HUES6 (cell line): ENCODE measurements around the gene EEFSEC.

Experiments used
- H3K27ac ChIP-seq: 2 replicates; pipeline ENCODE4 v1.7.0; 2013; ENCODE audit warnings: low read depth, mild to moderate bottlenecking, low read length, inconsistent platforms
- H3K27me3 ChIP-seq: 2 replicates; pipeline ENCODE4 v1.6.1; 2013; ENCODE audit warnings: low read length; ENCODE audit not compliant: control insufficient read depth, insufficient read depth
- H3K36me3 ChIP-seq: 2 replicates; pipeline ENCODE4 v1.6.1; 2013; ENCODE audit warnings: low read length; ENCODE audit not compliant: control insufficient read depth, insufficient read depth
- H3K4me1 ChIP-seq: 2 replicates; pipeline ENCODE4 v1.6.1; 2013; ENCODE audit warnings: low read length; ENCODE audit not compliant: control insufficient read depth, insufficient read depth
- H3K4me3 ChIP-seq: 2 replicates; pipeline ENCODE4 v1.5.1; 2013; ENCODE audit warnings: low read depth, low read length
- H3K9ac ChIP-seq: one replicate; pipeline ENCODE4 v1.6.1; 2013; ENCODE audit warnings: mild to moderate bottlenecking, low read length
- H3K9me3 ChIP-seq: 2 replicates; pipeline ENCODE4 v1.6.1; 2013; ENCODE audit warnings: low read depth, low read length; ENCODE audit not compliant: control insufficient read depth, insufficient read depth

The EEFSEC gene

DNA sequence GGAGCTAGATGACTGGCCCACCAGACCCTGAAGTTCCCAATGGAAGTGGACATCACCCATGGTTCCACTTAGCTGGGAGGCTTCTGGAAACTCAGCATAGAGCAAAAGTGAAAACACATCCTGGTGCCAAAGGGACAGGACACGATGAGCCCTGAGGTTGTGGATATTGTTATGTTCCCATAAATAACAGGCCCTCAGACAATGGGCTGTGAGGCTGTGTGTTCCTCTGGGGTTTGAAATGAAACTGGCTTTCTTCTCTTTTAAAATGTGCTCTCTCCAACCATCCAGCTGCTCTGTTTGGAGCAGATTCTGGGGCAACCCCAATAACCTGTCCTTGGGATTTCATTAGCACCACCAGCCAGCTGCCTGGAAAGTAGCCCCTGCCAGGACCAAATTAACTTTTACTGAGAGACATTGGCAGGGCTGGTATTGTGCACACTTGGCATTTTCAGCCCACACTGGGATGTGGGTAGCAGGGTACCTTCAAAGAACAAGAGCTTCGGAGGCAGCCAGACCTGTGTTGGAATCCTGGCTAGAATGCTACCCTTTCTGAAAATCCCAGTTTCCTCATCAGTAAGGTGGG, 215.9 kb downstream of the EEFSEC start:
- no peaks in the 10 kb centered on the region for H3K9me3 ChIP-seq
- H3K36me3 ChIP-seq, result no peaks in the 10 kb centered on the region
- no peak overlapping the region for H3K4me3 ChIP-seq
- peaks cover 16% of the 10 kb centered on the region for H3K4me1 ChIP-seq
- no peaks in the 10 kb centered on the region for H3K27me3 ChIP-seq
- no peak overlapping the region for H3K9ac ChIP-seq
- no peak overlapping the region for H3K27ac ChIP-seq

DNA sequence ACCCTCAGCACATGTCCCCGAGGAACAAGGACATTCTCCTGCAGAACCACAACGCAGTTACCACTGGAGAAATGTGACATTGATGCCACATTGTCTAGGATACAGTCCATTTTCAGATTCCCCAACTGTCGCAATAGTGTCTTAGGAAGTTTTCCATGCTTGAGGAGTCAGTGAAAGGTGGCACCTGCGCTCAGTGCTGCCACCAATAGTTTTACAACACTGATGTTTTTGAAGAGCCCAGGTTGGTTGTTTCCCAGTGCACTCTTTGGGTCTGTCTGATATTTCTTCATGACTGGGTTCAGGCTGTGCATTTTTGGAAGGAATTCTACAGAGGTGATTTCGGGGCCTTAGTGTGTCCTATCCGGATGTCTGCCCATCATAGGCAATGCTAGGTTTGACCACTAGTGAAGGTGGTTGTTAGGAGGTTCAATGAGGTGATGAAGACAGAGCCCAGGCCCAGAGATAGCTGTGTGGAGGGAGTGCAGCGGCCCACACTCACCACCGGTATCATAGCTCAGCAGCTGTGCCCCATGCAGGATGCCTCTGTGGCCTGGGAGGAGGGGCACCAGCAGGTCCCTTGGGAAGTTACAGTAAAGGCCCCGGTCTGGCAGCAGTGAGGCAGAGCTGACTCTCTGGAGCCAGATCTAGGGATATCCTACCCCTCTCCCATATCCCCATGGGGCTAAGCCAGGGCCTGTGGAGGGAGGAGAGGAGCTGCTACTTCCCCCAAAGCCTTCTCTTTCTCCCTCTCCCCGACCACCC, 216.8 kb downstream of the EEFSEC start:
- Histone ChIP-seq H3K27me3 (no peaks in the 10 kb centered on the region), H3K4me3 (no peak overlapping the region), H3K36me3 (no peaks in the 10 kb centered on the region), H3K27ac (no peak overlapping the region), H3K9me3 (no peaks in the 10 kb centered on the region), H3K4me1 (peaks cover 16% of the 10 kb centered on the region), H3K9ac (no peak overlapping the region)

DNA sequence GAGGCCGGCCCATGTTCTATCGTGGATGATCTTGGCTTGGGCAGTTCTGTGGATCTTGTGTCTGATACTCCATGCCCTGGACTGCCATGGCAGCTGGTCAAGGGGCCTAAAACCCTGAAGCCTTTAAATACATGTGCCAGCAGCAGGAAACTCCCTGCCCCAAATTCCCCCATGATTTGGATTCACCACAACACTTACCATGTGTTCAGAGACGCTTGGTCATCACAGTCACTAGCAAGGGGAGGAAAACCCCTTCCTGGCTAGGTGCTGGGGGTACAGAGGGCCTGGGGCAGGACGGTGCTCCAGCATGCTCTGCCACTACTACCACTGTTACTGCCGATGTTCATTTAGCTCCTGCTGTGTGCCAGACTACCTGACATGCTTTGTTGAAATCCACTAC, 219.0 kb downstream of the EEFSEC start:
- Histone ChIP-seq H3K4me1 (peaks cover 13% of the 10 kb centered on the region), H3K27ac (no peak overlapping the region), H3K36me3 (no peaks in the 10 kb centered on the region), H3K4me3 (no peak overlapping the region), H3K27me3 (no peaks in the 10 kb centered on the region), H3K9me3 (no peaks in the 10 kb centered on the region), H3K9ac (no peak overlapping the region)

DNA sequence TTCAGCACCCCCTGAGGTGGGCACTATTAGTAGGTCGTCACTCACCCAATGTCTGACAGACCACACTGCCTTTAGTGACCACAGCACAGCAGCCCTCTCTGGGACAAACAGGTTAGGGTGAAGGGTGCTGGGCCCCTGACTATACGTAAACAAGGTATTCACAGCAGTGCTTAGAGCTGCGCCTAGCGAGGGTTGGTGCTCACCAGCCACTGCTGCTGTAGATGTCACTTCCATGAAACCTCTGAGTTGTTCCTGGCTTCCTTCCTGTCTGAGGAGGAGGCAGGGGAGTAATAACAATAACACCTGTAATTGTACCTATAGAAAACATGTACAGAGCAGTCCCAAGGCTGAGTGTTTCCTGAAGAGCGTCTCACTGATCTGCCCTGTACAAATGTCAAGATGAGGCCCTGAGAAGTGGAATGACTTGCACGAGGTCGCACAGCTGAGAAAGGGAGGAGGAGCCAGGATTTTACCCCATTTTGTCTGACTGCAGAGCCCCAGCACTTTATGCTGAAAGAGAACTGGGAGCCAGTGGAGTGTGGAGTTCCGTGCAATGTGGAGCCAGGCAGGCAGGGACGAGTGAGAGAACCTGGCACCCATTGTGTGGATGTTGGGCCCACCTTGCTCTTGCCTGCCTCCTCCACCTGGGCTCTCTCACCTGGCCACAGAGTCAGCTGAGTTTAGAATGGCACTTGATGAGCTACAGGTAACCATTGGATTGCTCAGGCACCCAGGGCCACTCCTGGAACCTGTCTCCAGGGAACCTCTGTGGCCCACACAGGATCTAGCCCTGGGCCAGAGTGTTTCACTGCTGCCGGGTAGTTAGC, 219.6 kb downstream of the EEFSEC start:
- Histone ChIP-seq H3K27ac (no peak overlapping the region), H3K4me3 (no peak overlapping the region), H3K9ac (no peak overlapping the region), H3K36me3 (no peaks in the 10 kb centered on the region), H3K4me1 (peaks cover 6% of the 10 kb centered on the region; the same call in 1 of the 2 replicates), H3K9me3 (no peaks in the 10 kb centered on the region), H3K27me3 (no peaks in the 10 kb centered on the region)

DNA sequence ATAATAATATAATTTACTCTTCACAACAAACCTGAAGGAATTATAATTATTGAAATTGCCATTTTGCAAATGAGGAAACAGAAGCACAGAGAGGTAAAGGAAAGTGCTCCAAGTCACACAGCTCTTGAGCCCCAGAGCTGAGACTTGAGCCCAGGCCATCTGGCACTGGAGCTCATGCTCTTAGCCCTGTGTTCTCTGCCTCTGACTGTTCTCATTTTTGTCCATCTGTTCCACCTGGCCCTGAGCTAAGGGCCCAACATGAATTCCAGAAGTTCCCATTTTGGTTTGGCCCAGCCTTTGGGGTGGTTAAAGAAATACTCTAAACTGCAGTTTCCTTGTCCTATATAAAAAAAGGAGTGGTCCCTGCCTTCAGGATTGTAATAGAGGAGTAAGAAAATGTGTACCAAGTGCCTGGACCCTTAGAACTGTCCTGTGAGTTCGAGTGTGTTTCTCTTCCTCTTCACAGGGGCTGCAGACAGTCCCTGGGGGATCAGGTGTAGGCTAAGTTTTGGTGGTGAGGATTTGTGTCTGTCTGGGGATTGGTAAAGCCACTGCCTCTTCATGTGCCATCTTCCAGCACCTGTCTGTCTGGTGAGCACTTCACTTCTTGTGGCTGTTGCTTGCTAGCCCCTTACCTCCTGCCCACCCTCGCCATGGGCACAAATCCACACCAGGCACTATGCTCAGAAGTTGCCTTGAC, 221.6 kb downstream of the EEFSEC start:
- Histone ChIP-seq H3K4me3 (no peak overlapping the region), H3K9ac (no peak overlapping the region)

DNA sequence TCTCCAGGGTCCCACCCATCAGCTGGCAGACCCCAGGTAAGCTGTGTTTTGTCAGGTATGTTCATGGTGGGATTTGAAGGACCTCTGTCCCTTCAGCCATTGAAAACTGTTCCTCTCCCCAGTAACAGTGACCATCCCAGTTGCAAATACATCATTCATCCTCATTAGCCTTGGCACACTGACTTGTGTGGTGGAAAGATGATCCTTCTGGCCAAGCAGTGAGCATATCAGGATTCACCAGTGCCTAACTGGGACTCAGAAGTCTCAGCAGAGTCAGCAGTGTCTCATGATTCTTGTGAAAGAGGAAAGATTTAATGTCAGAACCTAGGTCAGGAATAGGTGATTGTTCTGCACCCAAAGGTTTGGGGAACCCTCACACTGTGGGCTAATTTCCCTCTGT, 223.2 kb downstream of the EEFSEC start:
- Histone ChIP-seq H3K36me3 (no peaks in the 10 kb centered on the region), H3K27me3 (no peaks in the 10 kb centered on the region), H3K27ac (no peak overlapping the region)

More for the DNA sequence above, 221.6 kb downstream of the EEFSEC start:
- H3K4me1 ChIP-seq, result peaks cover 5% of the 10 kb centered on the region; the same call in 1 of the 2 replicates
- H3K36me3 ChIP-seq, result no peaks in the 10 kb centered on the region
- no peak overlapping the region for H3K27ac ChIP-seq
- no peaks in the 10 kb centered on the region for H3K27me3 ChIP-seq
- H3K9me3 ChIP-seq, result no peaks in the 10 kb centered on the region

DNA sequence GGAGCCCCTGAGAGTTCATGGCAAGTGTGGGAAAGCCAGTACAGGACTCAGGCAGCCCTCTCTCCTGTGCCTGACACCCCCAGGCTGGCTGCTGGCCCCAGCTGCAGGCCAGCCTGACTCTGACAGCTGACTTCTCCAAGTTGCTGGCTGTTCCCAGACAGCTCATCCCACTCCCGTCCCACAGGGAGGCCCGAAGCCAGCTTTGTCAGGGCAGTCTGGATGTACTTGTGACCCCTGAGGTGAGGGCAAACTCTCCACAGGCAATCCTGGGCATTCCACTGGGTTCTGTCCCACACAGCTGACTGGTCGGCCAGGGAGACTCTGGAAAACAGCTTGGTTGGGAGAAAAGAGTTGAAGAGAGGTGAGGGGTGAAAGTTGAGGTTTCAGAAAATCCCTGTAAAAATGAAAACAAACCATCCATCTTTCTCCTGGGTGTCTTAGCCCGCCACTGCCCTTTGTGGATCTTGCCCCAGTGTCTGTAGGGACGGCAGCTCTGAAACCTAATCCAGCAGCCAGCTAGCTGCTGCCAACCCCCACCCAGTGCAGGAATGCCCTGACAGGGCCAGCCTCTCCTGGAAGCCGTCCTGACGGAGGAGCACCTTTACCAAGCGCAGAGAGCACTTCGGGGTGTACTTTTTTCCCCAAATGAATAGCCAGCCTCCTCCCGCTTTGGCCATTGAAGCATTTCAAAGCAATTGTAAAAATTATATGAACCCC, 225.5 kb downstream of the EEFSEC start:
- no peaks in the 10 kb centered on the region for H3K4me1 ChIP-seq
- no peak overlapping the region for H3K4me3 ChIP-seq
- no peak overlapping the region for H3K27ac ChIP-seq
- no peaks in the 10 kb centered on the region for H3K36me3 ChIP-seq
- H3K27me3 ChIP-seq, result no peaks in the 10 kb centered on the region
- H3K9ac ChIP-seq, result no peak overlapping the region
- H3K9me3 ChIP-seq, result no peaks in the 10 kb centered on the region

More for the DNA sequence above, 223.2 kb downstream of the EEFSEC start:
- Histone ChIP-seq H3K9ac (no peak overlapping the region), H3K9me3 (no peaks in the 10 kb centered on the region), H3K4me3 (no peak overlapping the region), H3K4me1 (peaks cover 5% of the 10 kb centered on the region; the same call in 1 of the 2 replicates)

DNA sequence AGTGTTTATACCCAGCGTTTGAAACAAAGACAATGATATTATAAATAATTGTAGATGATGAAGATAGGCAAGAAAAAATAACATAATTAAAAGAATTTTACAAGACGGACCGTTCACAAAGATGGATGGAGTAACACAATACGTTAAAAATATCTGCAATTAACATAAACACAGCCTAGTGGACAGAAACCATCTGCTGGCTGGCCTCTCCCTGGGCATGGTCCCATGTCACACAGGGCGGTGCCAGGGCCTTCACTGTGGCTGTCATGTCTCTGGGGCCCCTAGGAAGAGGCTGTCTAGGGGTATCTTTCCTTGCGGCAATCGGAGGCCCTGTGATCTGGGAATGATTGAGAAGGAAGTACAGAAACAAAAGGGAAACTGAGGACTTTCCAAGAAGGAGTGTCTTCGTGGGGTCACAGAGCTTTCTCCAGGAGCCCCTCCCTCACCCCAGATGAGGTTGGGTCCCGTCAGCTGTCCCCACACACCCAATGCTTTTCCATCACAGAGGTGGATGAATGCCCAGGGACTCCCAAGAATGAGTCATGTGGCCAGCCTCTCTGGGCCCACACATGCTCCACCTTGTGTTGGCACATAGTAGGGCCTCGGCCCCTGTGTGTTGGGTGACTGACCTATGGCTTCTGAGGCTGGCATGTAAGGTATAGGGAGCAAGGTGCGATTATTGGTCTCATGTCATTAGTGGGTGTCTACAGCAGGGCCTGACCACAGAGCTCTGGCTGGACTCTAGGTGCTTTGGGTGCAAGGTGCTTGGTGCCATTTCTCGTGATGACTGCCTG, 226.3 kb downstream of the EEFSEC start:
- Histone ChIP-seq H3K27ac (no peak overlapping the region), H3K4me1 (no peaks in the 10 kb centered on the region), H3K9ac (no peak overlapping the region), H3K9me3 (no peaks in the 10 kb centered on the region), H3K36me3 (no peaks in the 10 kb centered on the region), H3K4me3 (no peak overlapping the region), H3K27me3 (no peaks in the 10 kb centered on the region)

DNA sequence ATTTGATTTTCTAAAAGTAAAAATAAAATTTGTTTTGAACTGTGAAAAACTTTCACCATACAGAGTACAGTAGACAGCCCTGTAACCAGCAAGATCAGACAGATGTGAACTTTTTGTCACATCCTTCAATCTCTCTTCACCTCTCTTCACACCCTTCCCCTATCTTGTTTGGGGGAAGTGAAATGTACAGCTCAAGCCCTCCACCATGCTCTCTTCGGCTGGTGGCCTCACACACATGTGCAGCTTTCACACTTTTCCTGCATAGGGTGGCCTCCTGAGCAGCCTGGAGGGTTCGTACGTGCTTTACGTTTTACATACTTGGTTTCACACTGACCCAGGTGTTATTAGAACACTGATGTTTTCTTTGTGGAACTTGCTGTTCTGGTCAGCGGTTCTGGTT, 227.0 kb downstream of the EEFSEC start:
- H3K9me3 ChIP-seq, result no peaks in the 10 kb centered on the region
- no peak overlapping the region for H3K27ac ChIP-seq
- H3K4me1 ChIP-seq, result no peaks in the 10 kb centered on the region
- no peak overlapping the region for H3K9ac ChIP-seq
- no peaks in the 10 kb centered on the region for H3K36me3 ChIP-seq
- no peak overlapping the region for H3K4me3 ChIP-seq
- H3K27me3 ChIP-seq, result no peaks in the 10 kb centered on the region

DNA sequence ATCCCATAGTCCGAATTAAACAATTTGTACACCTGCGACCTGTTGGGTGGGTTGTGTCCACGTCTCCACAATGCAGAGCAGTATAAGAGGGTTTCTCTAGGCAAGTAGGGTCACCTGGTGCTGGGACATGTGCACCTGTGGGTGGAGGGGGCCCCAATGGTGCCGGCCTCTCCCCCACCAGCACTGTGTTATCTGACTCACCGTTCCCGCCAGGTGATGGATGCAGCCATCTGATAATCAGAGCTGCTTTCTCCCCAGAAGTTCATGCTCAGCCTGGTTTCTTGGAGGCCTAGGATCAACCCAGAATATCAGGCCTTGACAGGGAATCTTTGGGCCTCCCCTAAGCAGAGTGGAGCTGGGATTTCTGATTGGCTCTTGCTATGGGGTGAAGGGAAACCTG, 227.4 kb downstream of the EEFSEC start:
- Histone ChIP-seq H3K4me1 (no peaks in the 10 kb centered on the region), H3K9me3 (no peaks in the 10 kb centered on the region), H3K27ac (no peak overlapping the region), H3K9ac (no peak overlapping the region), H3K36me3 (no peaks in the 10 kb centered on the region), H3K4me3 (no peak overlapping the region), H3K27me3 (no peaks in the 10 kb centered on the region)
